ENCODE data around the gene UCK2.

The UCK2 gene

GRCh38 chr1:165856606-165857005 lies 29.2 kb downstream of the UCK2 start:
- no peak for DNase-seq

- no peak for DNase-seq
These were observed 29.8 kb downstream of the UCK2 start for GRCh38 chr1:165857046-165857801.

DNA sequence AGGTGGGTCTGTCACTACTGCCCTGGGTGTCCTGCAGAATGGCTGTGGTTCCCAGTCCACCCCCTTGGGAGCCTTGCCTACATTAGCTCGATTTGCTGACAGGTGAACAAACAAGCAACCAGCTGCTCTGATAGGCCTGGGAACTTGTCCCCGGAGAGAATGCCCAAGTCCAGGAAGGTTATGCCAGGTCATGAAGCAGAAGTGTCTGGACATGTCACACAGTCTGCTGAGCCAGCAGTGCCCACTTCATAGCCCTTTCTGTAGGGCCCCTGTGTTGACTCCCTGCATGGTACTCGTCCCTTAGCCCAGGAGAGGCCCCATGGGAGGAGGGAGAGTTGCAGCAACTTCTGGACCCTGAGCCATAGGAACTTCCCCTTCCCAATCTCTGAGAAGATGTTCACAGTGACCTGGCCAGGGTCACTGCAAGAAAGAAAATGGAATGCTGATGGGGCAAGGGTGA lies 31.0 kb downstream of the UCK2 start:
- no peak for DNase-seq

GRCh38 chr1:165858967-165859845 lies 31.8 kb downstream of the UCK2 start:
- DNase-seq, result no peak

DNA sequence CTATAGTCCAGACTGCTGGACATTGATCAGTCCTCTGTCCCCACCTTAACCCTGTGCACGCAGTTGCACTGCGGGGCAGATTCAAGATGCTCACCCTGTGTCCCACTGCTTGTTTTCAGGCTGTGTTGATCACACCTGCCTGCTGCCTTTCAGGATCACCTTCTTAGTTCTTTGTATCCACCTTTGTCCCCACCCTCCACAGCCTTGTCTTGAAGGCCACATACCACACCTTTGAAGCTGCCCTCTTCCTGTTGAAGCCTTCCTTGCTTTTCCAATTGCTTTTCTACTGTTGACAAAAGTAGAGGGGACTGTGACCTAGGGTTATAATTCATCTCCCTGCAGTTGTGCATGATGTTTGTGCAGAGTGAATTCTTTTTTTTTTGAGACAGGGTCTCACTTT lies 32.7 kb downstream of the UCK2 start:
- DNase-seq, result no peak

DNA sequence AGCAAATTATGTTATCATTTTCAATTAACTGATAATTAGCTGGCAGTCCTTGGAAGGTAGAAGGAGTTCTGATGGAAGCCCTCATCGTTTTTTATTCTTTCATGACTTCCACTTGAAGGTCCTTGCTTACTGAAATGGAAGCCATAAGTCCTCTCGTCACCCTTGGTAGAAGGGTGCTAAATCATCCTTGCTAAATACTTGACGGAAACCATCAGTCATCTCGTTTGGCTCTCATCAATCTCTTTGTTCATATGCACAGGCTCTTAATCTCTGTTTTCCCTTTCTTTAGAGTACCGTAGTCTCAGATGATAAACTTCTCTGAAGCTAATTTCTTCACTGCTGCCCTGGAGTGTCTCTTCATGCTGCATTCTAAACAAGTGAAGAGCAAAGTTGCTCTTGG lies 34.5 kb downstream of the UCK2 start:
- DNase-seq, result no peak

- DNase-seq, result no peak
These were observed 35.0 kb downstream of the UCK2 start for GRCh38 chr1:165862448-165862847.

DNA sequence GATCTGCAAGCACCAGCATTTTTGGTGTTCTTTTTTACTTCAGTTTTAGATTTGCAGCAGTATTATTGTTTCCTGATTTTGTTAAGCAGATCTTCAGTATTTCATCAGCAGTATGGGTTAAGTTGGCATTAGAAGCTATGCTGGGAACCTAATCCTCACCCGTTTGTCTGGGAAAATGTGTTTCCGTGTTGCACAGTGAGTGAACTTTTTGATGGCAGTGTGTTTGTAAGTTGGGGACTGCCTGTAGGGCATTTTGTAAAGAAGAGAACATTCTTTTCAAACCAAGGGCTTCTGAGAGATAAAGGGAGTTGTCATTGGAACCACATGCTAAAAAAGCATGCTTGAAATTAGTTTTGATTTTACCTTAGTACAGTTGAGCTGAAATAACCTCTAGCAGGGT lies 35.9 kb downstream of the UCK2 start:
- no peak for DNase-seq

GRCh38 chr1:165865633-165866340 lies 38.4 kb downstream of the UCK2 start:
- DNase-seq, result no peak

- no peak for DNase-seq
These were observed 41.9 kb downstream of the UCK2 start for GRCh38 chr1:165869343-165869742.

GRCh38 chr1:165871311-165872067 lies 44.1 kb downstream of the UCK2 start:
- no peak for DNase-seq

DNA sequence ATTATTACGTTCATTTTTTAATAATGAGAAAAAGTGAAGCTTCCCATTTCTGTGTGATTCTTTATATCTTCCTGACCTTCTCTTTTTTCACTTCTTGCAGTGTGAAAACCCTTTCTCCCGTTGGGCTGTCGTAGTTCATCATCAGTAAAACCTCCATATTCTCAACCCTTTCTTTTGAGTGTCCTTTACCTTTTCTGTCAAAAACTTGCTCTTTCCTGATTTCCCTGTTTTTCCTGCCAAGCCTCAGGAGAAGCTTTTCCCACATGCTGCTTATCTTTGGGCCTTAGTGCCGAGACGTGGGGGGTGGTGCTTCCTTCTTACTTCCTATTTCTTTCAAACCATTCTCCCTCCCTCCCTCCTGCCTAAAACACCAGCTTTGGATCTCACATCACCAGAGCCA lies 46.1 kb downstream of the UCK2 start:
- no peak for DNase-seq

GRCh38 chr1:165874643-165875042 lies 47.2 kb downstream of the UCK2 start:
- no peak for DNase-seq

DNA sequence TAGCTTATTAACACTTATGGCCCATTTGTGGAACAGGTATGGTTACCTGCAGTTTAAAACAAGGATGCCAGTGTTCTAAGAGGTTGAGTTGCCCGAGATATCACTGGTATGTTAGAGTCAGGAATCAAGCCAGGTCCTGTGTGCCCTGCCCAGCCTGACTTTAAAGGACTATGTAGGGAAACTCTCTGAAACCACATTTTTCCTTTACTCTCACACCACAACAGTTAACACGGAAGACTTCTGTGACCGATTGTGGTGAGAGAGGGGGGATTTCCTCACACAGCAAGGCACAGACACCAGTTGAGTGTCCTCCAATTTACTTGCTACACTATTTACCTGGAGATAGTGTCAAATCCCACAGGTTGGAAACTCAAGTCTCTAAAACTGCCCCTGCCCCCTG lies 47.8 kb downstream of the UCK2 start:
- DNase-seq, result no peak

DNA sequence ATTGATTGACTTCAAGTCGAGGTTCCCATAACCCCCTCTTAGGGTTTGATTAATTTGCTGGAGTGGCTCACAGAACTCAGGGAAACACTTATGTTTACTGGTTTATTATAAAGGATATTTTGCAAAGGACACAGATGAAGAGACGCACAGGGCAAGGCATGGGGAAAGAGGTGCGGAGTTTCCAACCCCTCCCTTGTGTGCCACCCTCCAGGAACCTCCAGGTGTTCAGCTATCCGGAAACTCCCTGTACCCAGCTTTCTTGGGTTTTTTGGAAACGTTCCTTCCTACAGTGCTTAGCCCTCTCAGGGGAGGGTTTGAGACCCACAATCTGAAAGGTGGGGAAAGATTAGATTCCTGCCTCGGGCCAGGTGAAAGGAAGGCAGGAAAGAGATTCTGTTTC lies 48.2 kb downstream of the UCK2 start:
- no peak for DNase-seq

- DNase-seq, result no peak
These were observed 48.7 kb downstream of the UCK2 start for GRCh38 chr1:165876121-165876520.

- DNase-seq, result no peak
These were observed 50.0 kb downstream of the UCK2 start for GRCh38 chr1:165877411-165877810.

GRCh38 chr1:165877940-165878556 lies 50.6 kb downstream of the UCK2 start:
- no peak for DNase-seq

- DNase-seq, result no peak
These were observed 52.5 kb downstream of the UCK2 start for GRCh38 chr1:165879946-165880345.

- DNase-seq, result no peak
These were observed 53.6 kb downstream of the UCK2 start for GRCh38 chr1:165880993-165881392.

DNA sequence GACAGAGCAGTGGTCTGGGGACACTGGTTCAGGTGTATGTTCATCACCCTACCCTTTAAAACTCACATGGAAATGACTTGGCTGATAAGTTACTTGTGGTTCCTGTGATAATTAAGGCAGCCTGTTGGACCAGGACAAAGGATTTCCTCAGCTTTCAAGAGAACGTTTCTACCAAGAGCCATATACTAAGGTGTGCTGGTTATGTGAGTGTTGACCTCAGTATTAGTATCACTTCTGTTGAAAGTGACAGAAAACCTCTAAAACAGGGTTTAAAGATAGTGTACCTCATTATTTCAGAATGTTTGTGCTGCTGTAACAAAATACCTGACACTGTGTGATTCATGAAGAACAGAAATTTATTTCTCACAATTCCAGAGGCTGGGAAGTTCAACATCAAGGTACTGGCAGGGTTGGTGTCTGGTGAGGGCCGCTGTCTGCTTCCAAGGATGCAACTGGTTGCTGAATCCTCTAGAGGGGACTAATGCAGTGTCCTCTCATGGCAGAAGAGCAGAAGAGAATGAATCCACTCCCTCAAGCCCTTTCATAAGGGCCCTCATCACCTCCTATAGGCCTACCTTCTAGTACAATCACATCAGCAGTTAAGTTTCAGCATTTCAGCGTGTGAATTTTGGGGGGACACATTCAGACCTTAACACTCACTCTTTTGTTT lies 54.9 kb downstream of the UCK2 start:
- no peak for DNase-seq

- DNase-seq, result no peak
These were observed 55.6 kb downstream of the UCK2 start for GRCh38 chr1:165883056-165883455.

All from NCI-H187 (cell line).